HG03025 (cell line): ENCODE results near the gene TMEM151A.

Experiments
- ATAC-seq: cut with Tn5 transposase; IDR thresholded peaks from one replicate; pipeline ENCODE4 v1.9.1; 2021; ENCODE audit warnings: mild to moderate bottlenecking, moderate library complexity; ENCODE audit not compliant: unreplicated experiment, low FRiP score

TMEM151A gene

GRCh38 chr11:66282468-66283455, 8.9 kb upstream of the TMEM151A start:
- peak; percentile 67 for ATAC-seq

GRCh38 chr11:66283461-66284105, 8.1 kb upstream of the TMEM151A start:
- no peak for ATAC-seq

DNA sequence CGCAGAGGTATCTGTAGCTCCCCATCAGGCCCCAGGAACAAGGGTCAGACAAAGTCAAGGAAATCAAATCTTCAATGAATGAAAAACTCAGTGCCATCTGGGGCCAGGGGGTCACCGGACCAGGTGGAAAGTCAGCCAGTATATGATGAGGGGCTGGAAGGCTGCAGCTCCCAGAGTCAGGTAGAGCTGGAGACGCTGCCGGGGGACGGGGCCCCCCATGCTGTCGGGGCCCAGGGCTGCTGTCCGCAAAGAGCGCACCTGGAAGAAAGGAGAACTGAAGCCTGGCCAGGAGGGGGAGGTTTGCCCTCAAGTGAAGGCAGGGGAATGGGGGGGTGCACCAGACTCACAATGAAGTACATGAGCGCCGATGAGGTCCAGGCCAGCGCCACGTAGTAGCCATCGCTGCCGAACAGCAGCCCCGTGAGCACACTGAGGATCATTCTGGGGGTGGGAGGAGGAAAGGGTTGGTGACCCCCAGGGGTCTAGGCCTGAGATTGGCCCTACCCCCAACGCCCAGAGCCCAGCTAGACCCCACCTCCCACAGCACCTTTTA, 7.1 kb upstream of the TMEM151A start:
- no peak for ATAC-seq

DNA sequence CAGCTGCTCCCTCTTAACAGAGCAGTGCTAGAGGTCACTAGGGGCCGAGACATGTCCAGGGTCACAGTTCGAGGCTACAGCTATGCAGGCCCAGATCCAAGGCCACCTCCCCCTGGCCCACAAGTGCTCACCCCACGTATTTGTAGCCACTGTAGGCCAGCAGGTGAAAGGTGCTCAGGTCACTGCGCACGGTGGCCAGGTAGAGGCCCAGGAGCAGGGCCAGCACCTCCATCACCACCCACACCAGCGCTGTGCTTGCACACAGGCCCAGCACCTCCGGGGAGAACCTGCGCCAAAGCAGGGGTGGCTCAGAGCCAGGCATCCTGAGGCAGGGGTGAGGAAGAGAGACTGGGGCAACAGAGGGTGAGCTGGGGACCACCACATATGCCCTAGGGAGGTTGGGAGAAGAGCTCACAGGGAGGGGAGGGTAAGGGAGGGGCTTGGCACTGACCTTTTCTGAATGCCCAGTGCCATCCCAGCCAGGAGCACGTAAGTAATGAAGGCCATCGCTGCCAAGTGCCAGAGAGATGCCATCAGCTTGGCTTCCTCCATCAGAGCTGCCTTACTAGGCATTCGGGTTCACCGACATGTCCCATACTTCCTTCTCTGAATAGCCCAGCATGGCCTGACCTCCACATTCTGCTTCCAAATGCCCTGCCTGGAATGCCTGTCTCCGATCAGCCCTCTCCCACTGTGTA, 6.3 kb upstream of the TMEM151A start:
- ATAC-seq, result no peak

DNA sequence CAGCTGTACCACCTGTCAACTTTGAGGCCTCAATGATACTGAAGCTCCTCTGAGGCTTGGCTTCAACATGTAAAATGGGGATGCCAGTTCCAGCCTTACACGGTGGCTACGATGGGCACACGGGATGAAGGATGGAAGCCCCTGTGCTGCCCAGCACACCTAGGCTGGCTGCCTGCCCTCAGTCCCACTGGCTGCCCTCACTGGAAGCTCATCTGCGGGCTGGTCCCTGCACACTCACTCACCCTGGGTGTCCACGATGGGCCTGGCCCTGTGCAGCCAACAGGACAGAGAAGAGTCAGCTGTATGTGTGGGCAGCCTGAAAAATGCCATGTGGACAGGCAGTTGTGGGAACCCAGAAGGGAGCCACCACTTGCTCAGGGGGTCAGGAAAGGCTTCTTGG, 5.0 kb upstream of the TMEM151A start:
- no peak for ATAC-seq

DNA sequence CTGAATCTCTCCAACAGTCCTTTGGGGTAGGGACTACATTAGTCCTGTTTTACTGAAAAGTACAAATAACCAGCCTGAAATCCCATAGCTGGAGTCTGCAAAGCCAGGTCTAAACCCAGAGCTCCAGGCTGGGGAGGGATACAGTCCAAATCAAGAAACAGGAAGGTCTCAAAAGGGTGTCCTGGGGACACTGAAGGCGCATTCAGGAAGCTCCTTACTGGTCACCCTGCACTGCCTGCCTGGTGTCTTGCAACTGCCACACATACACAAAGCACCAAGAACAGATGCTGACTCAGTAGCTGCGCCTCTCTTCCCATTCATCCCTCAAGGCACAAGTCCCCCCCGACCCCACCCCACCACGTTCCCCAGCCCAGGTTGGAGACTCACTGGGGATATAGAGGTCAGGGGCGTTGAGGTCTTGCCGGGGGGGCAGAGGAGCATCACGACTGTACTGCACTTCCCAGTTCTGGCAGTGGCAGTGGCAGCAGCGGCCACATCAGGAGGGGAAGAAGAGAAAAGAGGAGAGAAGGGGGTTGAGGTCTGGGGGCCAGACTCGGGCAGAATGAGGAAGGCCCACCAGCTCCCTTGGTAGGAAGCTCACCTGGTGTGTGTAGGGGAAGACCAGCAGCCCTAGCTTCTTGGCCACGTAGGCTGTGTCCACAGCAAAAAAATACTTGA, 4.3 kb upstream of the TMEM151A start:
- ATAC-seq, result no peak

DNA sequence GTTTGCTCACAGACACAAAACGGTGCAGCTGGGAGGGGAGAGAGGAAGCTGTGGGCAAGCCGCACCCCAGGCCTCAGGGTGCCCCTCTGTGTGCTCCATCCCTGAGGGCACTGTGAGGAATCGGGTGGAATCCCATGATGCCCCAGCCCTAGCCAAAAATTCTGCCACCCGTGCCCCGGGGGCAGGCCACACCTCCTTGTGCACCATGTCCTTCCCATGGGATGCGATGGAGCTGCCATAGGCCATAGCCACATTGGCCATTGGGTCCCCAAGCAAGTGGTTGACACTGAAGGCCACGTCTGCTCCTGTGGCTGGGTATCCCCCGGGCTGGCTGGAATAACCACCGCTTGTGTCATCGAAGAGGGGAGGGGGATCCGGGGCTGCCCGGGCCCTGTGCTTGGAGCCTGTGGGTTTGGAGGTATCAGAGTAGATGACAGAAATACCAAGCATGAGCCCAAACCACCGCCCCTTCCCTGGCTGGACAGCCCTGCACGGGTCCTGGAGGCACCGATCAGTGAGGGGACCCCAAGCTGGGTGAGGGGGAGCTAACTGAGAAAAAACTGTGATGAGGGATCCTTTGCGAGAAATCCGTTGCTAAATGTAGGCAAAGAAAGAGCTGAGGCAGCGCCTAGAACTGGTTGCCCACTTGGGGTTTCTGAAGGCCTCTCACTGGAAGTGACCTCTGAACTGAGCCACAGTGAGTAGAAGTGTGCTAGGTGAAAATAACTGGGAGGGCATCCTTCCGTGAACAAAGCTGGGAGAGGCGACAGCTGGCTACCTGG, 3.6 kb upstream of the TMEM151A start:
- ATAC-seq, result no peak

GRCh38 chr11:66288671-66289547, 2.8 kb upstream of the TMEM151A start, which contains the start of gene YIF1A:
Gene YIF1A, minus strand, starts transcription at chr11:66289143. Its CDS starts 158 bp downstream, at chr11:66288985.
- ATAC-seq, result peak; percentile 76

- ATAC-seq, result peak; percentile 39
Measured at GRCh38 chr11:66289548-66290329, 2.0 kb upstream of the TMEM151A start.

GRCh38 chr11:66290330-66290621, 1.4 kb upstream of the TMEM151A start:
- ATAC-seq, result no peak

DNA sequence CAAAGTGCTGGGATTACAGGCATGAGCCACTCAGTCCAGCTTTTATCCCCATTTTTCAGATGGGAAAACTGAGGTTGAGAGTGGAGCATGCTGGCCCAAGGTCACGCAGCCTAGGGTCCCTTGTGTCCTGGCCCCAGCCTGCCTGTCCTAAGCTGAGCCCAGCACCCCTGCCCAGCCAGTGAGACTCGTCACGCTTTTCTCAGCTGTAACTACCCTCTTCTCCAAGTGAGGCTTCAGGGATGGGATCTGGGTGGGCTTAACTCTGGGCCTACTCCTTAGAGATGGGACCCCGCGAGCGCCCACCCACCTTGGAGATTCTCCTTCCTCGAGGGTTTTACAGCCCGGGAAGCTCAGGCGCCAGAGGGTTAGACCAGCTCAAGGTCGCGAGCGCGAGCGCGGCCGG, 390 bp upstream of the TMEM151A start:
- no peak for ATAC-seq

DNA sequence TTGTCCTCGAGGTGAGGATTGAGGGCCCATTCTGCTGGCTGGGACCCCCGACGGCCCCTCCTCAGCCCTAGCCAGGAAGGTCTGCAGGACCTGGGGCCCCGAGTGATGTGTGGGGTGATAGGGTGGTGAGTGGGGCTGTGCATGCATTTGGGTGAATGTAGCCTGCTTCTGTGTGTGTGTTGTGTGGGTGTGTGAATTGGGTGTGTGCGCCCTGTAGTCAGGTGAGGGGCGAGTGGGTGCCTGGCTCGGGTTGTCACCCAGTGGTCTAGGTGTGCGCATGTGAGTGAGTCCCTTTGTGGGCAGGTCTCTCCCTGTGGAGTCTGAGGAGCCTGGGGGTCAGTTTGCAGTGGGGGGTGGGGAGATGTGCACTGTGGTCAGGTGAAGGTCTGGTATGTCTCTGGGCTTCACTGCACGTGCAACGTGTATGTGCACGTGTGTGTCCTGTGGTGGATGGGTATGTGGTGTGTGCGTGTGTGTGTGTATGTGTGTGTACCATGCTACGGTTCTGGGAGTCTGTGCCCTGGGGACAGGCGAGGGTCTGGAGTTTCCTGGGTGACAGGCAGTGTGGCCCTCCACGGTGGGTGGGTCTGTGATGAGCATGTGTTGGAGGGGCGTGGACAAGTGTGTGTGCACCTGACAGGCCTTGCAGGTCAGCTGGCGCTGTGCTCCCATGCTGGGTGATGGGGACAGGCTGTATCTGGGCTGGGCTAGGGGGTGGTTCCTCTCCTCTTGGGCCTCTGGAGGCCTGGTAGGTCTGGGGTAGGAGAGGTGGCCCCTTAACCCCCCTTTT, 1.0 kb downstream of the TMEM151A start:
- no peak for ATAC-seq

DNA sequence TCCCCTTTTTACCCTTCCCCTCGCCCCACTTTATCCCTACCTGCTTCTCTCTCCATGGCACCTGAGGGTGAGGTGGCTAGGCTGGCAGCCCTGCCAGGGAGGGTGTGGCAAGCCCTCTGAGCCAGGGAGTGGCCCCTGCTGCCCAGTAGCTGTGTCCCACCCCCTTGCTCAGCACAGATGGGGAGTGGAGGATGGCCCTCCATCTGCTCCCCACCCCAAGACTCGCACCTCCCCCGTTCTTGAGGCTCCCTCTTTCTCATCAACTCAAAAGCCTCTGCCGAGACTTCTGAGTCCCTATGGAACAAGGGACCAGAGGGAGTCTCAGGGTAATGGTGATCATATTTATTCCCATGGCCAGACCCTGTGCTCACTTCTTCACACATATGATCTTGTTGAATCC, 1.7 kb downstream of the TMEM151A start:
- no peak for ATAC-seq

DNA sequence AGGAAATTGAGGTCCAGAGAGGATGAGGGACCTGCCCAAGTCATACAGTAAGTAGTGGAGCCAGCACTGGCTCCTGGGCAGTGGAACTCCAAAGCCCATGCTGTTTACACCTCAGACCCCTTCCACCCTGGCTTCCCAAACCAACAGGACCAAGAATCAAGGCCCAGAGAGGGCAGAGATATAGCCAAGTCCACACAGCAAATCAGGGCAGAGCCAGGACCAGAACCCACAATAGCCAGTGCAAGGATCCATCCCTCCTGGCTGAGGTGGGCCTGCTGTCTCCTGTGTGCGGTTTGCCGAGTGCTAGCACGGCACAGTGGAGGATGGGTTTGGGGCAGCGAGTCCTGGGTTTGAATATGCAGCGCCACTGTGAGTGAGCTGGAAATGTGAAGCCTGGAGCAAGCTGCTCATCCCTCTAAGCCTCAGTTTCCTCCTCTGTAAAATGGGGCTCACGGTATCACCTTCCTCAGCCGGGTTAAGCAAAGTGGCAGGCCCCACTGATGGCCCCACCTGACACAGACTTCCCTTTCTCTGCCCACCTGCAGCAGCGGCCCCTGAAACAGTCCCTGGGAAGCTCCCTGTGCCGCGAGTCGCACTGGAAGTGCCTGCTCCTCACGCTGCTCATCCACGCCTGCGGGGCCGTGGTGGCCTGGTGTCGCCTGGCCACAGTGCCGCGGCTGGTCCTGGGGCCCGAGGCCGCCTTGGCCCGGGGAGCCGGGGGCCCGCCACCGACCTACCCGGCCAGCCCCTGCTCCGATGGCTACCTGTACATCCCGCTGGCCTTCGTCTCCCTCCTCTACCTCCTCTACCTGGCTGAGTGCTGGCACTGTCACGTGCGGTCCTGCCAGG, 2.3 kb downstream of the TMEM151A start:
- no peak for ATAC-seq

DNA sequence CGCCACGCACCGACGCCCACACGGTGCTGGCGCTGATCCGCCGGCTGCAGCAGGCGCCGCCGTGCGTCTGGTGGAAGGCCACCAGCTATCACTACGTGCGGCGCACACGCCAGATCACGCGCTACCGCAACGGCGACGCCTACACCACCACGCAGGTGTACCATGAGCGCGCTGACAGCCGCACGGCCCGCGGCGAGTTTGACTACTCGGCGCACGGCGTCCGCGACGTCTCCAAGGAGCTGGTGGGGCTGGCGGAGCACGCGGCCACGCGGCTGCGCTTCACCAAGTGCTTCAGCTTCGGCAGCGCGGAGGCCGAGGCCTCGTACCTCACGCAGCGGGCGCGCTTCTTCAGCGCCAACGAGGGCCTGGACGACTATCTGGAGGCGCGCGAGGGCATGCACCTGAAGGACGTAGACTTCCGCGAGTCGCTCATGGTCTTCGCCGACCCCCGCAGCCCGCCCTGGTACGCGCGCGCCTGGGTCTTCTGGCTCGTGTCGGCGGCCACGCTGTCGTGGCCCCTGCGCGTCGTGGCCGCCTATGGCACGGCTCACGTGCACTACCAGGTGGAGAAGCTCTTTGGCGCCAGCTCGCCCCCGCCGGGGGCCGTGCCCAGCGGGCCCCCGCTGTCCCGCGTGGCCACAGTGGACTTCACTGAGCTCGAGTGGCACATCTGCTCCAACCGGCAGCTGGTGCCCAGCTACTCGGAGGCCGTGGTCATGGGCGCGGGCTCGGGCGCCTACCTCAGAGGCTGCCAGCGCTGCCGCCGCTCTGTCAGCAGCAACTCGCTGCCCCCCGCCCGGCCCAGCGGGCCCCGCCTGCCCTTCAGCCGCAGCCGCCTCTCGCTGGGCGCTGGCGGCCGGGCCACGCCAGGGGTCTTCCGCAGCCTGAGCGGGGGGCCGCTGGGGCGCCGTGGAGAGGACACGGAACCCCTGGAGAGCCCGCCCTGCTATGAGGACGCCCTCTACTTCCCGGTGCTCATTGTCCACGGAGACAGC, 3.2 kb downstream of the TMEM151A start:
- ATAC-seq, result no peak
